VCaP (cell line): ENCODE measurements around the gene PLGRKT.
"Not testable (repeated sequence)": the region's sequence is repeated elsewhere in the genome, so short reads cannot be mapped to it uniquely, and the experiment has no call there.

Experiments used
- H3K27ac ChIP-seq: fragments of 450-650 bp; 2 replicates; pipeline ENCODE4 v1.5.1; 2017
- CTCF ChIP-seq: fragments of 450-650 bp; conservative IDR thresholded peaks from 2 replicates; pipeline ENCODE4 v1.5.1; 2017; ENCODE audit warnings: mild to moderate bottlenecking, moderate library complexity

The PLGRKT gene

DNA sequence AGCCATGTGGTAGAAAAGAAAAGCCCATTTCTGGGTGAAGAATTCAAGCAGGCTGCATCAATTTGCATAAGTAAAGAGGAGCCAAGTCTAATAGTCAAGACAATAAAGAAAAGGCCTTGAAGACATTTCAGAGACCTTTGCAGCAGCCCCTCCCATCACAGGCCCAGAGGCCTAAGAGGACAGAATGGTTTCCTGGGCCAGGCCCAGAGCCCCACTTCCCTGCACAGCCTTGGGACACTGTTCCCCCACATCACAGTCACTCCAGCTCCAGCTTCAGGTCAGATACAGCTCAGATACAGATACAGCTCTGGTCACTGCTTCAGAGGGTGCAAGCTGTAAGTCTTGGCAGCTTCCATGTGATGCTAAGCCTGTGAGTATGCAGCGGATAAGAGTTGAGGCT, 29.1 kb downstream of the PLGRKT start:
- TF ChIP-seq CTCF, result no peak

DNA sequence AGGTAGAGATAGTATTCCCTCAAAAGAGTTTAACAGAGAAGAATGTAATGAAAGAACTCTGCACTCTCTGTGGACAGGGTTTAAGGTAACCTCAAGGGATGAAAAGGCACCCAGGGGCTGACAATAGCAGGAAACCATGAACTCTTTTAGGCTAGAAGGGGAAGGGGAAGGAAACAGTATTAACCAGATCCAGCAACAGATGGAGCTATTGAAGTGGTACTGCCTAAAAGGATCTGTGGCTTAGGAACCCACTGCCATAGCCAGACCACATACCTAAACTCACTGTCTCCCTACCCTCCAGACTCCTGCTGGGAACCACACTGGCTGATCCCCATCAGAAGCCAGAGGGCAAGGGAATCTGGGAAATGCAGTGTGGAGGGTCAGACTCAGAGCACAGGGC, 35.5 kb downstream of the PLGRKT start:
- no peak overlapping the region for H3K27ac ChIP-seq

More for the DNA sequence above, 29.1 kb downstream of the PLGRKT start:
- H3K27ac ChIP-seq, result no peak overlapping the region

DNA sequence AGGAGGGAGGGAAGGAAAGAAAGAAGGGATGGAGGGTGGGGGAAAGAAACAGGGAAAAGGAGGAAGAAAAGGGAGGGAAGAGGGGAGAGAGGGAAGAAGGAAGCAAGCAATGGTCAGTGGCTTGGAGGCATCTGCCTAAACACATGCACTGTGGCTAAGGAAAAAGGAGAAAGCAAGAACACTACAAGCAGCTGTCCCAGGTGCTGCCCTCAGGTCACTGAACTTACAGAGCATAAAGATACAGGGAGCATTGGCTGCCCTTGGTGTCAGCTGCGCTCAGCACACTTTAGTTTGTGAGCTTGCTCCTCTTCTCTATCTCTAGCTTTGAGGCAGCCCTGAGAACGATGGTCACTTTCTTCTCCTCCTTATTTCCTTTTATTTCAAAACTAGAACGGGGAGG, 40.2 kb downstream of the PLGRKT start:
- not testable (repeated sequence) for H3K27ac ChIP-seq

More for the DNA sequence above, 35.5 kb downstream of the PLGRKT start:
- no peak for TF ChIP-seq CTCF

- TF ChIP-seq CTCF, result no peak
- H3K27ac ChIP-seq, result no peak overlapping the region
Measured at GRCh38 chr9:5395428-5395827, 42.3 kb downstream of the PLGRKT start.

- not testable (repeated sequence) for H3K27ac ChIP-seq
Measured at GRCh38 chr9:5393976-5394375, 43.7 kb downstream of the PLGRKT start.

DNA sequence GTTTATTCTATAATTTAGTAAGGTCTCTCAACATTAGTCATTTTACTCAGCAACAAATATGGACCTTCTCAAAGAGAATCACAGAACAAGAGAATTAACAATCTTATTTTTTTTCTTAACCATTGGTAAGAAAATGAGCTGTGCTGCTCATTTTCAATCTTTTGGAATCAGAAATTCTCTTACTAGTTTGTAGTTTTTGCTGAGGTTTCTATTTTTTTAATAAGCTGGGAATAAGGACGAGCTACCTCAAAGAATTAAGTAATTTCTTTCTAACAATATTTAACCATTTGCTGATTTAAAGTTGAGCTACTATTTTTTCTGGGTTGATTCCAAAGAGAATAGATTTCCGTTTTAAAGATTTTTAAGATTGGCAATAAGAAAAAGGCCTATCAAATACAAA, 44.2 kb downstream of the PLGRKT start:
- TF ChIP-seq CTCF, result no peak
- no peak overlapping the region for H3K27ac ChIP-seq

DNA sequence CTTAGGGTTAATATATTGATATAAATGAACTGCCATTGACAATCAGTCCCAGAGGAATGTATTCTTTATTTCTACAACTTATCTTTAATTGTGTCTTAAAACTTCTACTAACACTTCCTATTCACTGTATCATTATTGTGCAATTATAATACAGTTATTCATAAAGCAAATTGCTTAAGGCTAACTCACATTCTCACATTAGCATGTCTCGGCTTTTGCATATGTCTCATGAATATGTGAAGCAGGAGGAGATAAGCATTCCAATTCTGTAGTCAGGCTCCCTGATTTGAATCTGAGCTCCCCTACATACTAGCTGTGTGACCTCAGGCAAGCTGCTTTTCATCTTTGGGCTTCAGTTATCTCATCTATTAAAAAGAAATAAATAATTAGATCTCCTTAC, 45.4 kb downstream of the PLGRKT start:
- no peak for TF ChIP-seq CTCF
- H3K27ac ChIP-seq, result no peak overlapping the region

DNA sequence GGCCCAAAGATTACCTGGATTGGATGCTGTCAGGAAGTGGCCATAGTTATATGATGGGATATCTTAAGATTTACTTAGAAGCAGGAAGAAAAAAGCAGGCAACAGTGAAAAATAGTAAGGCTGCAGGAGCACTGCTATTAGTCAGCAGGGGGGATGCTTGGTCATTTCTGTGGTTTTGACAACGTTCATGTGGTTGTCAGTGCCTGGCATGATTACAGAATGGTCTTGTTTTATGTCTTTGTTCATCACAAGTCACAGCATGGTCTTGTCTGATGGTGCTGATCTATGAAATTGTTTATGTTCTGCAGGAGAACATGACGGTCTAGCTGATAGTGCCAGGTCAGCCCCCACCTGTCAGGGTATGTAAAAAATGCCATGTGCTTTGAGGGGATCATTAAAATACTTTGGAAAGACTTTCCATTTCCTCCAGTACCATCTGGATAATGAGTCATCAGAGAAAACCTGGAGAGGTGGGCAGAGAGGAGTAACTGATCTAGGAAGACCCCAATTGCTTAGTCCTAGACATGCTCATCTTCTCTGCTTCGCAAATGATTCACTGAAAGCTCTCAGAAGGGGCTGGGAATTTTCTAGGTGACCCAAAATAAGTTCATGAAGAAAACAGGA, 48.5 kb downstream of the PLGRKT start:
- no peak for TF ChIP-seq CTCF
- H3K27ac ChIP-seq, result no peak overlapping the region
